ENCODE measurements around the gene ELFN1. TPM values are rescaled to one million over a fixed set of nuclear protein-coding genes. Genes with fewer than 3 reads are reported as not detected.

Gene ELFN1
- polyA plus RNA-seq, 4 donors = 0.80 to 2.0 TPM; not detected in 2

DNA sequence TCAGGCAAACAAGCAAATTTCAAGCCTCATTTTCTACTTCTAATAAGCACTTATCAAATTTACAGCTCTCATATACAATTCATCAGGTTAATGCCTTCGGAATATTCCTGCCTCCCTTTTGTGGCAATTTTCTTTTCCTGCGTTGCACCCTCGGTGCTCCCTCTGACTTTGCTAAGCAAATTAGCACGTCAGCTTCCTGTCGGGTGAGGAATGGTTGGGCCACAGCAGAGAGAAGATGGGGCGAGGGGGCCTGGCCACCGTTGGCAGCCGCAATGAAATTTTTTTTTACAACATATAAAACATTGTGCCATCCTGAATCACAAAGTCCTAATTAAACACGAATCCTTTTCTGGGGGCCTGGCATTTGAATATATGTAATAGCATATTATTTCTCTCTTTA is 28.1 kb downstream of the ELFN1 start:
- DNase-seq = no peak

DNA sequence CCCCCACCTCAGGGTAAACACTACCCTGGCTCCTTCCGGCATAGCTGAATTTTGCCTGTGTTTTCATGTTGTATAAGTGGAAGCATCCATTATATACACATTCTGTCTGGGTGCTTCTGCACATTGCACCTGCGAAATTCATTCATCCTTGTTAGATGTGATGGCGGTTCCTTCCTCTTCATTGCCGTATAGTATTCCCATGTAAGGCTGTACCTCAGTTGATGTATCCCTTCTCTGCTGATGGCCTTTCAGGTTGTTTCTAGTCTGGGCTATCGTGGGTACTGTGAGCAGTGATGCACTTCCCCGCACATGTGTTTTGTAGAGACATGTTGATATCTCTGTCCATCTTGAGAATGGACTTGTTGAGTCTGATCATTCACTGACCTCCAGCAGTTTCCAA is 28.9 kb downstream of the ELFN1 start:
- H3K27me3 ChIP-seq (ENCODE audit: control insufficient read depth in 3 of 3, insufficient read depth in 3 of 3, low read length in 3 of 3) = peaks cover 0 to 3% (median 0%) of the 10 kb centered on the region in 3 donors
- H3K36me3 ChIP-seq (ENCODE audit: control insufficient read depth in 3 of 3, insufficient read depth in 2 of 3, low read depth in 1 of 3, low read length in 3 of 3) = no peaks in the 10 kb centered on the region
- H3K4me3 ChIP-seq (ENCODE audit: low read depth in 1 of 3, low read length in 3 of 3) = no peak overlapping the region
- no peak for DNase-seq
- no peak overlapping the region for H3K27ac ChIP-seq (ENCODE audit: low read depth in 1 of 3, low read length in 2 of 3)
- WGBS, 3 donors = 86 to 95% (median 91%) methylated on average over 6 of the region's 6 CpGs
- H3K9me3 ChIP-seq (ENCODE audit: control insufficient read depth in 2 of 2, insufficient read depth in 1 of 2, low read depth in 1 of 2, low read length in 1 of 2) = peaks cover 0 to 4% of the 10 kb centered on the region in 2 donors
- FAIRE-seq = no peak
- peaks cover 0 to 3% (median 0%) of the 10 kb centered on the region in 3 donors for H3K4me1 ChIP-seq (ENCODE audit: control insufficient read depth in 3 of 3, insufficient read depth in 2 of 3, low read depth in 1 of 3, low read length in 2 of 3)

More for the DNA sequence above, 28.1 kb downstream of the ELFN1 start:
- Histone ChIP-seq H3K36me3 (ENCODE audit: control insufficient read depth in 3 of 3, insufficient read depth in 2 of 3, low read depth in 1 of 3, low read length in 3 of 3) (no peaks in the 10 kb centered on the region), H3K27ac (ENCODE audit: low read depth in 1 of 3, low read length in 2 of 3) (no peak overlapping the region), H3K27me3 (ENCODE audit: control insufficient read depth in 3 of 3, insufficient read depth in 3 of 3, low read length in 3 of 3) (peaks cover 0 to 4% (median 0%) of the 10 kb centered on the region in 3 donors), H3K4me3 (ENCODE audit: low read depth in 1 of 3, low read length in 3 of 3) (no peak overlapping the region), H3K9me3 (ENCODE audit: control insufficient read depth in 2 of 2, insufficient read depth in 1 of 2, low read depth in 1 of 2, low read length in 1 of 2) (peaks cover 0 to 4% of the 10 kb centered on the region in 2 donors), H3K4me1 (ENCODE audit: control insufficient read depth in 3 of 3, insufficient read depth in 2 of 3, low read depth in 1 of 3, low read length in 2 of 3) (peaks cover 0 to 3% (median 0%) of the 10 kb centered on the region in 3 donors)
- FAIRE-seq = no peak
- 54 to 69% (median 57%) methylated on average over 9 of the region's 9 CpGs for WGBS, 3 donors

DNA sequence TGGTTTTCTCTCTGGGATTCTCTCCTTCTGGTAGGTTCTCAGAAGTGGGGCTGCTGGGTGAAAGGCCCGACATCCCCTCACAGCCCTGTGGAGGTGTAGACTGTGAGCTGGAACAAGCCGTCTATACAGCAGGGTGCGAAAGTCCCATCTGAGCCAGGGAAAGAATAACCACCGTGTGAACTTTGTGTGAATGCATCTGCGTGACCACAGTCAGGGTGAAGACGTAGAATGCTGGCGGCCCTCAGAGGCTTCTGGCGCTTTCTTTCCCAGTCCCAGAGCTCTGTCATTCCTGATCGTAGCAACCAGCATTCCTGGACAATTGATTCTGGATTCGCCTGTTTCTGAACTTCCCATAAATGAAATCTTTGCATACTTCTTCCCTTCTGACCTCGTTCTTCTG is 30.0 kb downstream of the ELFN1 start:
- 83 to 90% (median 89%) methylated on average over 11 of the region's 11 CpGs for WGBS, 3 donors
- no peaks in the 10 kb centered on the region for H3K4me1 ChIP-seq (ENCODE audit: control insufficient read depth in 3 of 3, insufficient read depth in 2 of 3, low read depth in 1 of 3, low read length in 2 of 3)
- FAIRE-seq (no peak), DNase-seq (no peak)
- H3K27me3 ChIP-seq (ENCODE audit: control insufficient read depth in 3 of 3, insufficient read depth in 3 of 3, low read length in 3 of 3) = peaks cover 0 to 3% (median 0%) of the 10 kb centered on the region in 3 donors
- H3K9me3 ChIP-seq (ENCODE audit: control insufficient read depth in 2 of 2, insufficient read depth in 1 of 2, low read depth in 1 of 2, low read length in 1 of 2) = peaks cover 0 to 4% of the 10 kb centered on the region in 2 donors
- H3K36me3 ChIP-seq (ENCODE audit: control insufficient read depth in 3 of 3, insufficient read depth in 2 of 3, low read depth in 1 of 3, low read length in 3 of 3) = no peaks in the 10 kb centered on the region
- H3K27ac ChIP-seq (ENCODE audit: low read depth in 1 of 3, low read length in 2 of 3) = no peak overlapping the region
- no peak overlapping the region for H3K4me3 ChIP-seq (ENCODE audit: low read depth in 1 of 3, low read length in 3 of 3)

DNA sequence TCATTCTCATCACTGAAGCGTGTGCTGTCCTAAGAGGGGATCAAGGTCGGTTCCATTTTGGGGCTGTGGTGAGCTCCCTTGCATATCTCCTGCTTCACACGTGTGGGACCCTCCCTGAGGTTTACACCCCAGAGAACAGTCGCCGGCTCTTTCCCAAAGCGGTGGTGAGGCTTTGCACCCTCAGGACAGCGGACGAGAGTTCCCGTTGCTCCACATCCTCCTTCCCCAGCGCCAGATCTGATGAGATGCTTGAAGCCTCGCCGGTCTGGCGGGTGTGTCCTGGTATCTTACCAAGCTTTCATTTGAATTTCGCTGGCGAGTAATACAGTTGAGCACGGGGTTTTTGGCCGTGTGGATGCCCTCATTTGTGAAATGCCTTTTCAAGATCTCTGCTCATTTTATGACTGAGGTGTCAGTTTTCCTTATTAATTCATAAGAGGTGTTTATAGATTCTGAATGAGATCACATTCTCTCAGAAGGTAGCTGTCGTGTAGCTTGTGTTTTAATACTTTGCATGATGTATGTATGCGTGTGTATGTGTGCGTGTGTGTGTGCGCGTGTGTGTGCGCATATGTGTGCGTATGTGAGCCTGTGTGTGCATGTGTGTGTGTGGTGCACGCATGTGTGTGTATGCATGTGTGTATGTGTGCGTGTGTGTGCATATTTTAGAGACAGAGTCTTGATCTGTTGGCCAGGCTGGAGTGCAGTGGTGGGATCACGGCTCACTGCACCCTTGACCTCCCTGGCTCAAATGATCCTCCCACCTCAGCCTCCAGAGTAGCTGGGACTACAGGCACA is 30.7 kb downstream of the ELFN1 start:
- Histone ChIP-seq H3K36me3 (ENCODE audit: control insufficient read depth in 3 of 3, insufficient read depth in 2 of 3, low read depth in 1 of 3, low read length in 3 of 3) (no peaks in the 10 kb centered on the region), H3K4me1 (ENCODE audit: control insufficient read depth in 3 of 3, insufficient read depth in 2 of 3, low read depth in 1 of 3, low read length in 2 of 3) (no peaks in the 10 kb centered on the region), H3K9me3 (ENCODE audit: control insufficient read depth in 2 of 2, insufficient read depth in 1 of 2, low read depth in 1 of 2, low read length in 1 of 2) (peaks cover 0 to 4% of the 10 kb centered on the region in 2 donors), H3K4me3 (ENCODE audit: low read depth in 1 of 3, low read length in 3 of 3) (no peak overlapping the region), H3K27ac (ENCODE audit: low read depth in 1 of 3, low read length in 2 of 3) (no peak overlapping the region), H3K27me3 (ENCODE audit: control insufficient read depth in 3 of 3, insufficient read depth in 3 of 3, low read length in 3 of 3) (peaks cover 0 to 3% (median 0%) of the 10 kb centered on the region in 3 donors)
- WGBS, 3 donors = 86 to 90% (median 90%) methylated on average over 27 of the region's 27 CpGs
- no peak for FAIRE-seq
- DNase-seq = no peak

DNA sequence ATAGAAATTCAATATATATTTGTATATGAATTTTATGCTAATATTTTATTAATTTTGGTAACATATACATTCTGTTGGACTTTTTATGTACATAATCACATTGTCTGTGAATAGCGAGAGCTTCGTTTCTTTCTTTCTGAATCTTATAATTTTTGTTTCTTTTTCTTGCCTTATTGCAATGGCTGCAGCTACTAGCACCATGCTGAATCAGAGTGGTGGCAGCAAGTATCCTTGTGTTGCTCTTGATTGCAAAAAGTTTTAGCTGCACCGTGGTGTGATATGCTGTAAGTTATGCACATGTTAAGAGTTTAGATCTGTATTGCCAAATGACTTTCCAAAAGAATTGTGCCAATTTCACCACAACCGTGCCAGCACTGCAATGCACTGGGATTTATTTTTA is 32.6 kb downstream of the ELFN1 start:
- WGBS, 3 donors = 93 to 97% (median 94%) methylated on average over 4 of the region's 4 CpGs
- Histone ChIP-seq H3K27ac (ENCODE audit: low read depth in 1 of 3, low read length in 2 of 3) (no peak overlapping the region), H3K9me3 (ENCODE audit: control insufficient read depth in 2 of 2, insufficient read depth in 1 of 2, low read depth in 1 of 2, low read length in 1 of 2) (peaks cover 0 to 4% of the 10 kb centered on the region in 2 donors), H3K4me3 (ENCODE audit: low read depth in 1 of 3, low read length in 3 of 3) (no peak overlapping the region), H3K27me3 (ENCODE audit: control insufficient read depth in 3 of 3, insufficient read depth in 3 of 3, low read length in 3 of 3) (peaks cover 0 to 3% (median 0%) of the 10 kb centered on the region in 3 donors), H3K36me3 (ENCODE audit: control insufficient read depth in 3 of 3, insufficient read depth in 2 of 3, low read depth in 1 of 3, low read length in 3 of 3) (no peaks in the 10 kb centered on the region), H3K4me1 (ENCODE audit: control insufficient read depth in 3 of 3, insufficient read depth in 2 of 3, low read depth in 1 of 3, low read length in 2 of 3) (no peaks in the 10 kb centered on the region)
- FAIRE-seq (no peak), DNase-seq (no peak)

DNA sequence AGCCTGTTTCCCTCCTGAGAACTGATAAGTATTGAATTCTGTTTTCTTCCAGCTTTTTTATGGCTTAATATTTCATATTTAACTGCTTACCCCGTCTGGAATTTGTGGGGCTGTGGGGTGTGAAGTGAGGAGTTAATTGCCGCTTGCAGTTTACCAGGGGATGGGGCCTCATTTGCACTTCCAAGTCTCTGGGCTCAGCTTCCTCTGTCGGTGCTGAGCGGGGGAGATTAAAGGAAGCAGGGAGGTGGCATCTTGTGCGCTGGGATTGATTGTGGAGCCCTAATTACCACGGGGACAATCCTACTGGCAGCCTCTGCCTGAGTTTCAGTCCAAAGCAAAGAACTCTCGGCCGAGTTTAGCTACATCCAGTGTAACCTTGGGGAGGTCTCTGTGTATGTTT is 33.4 kb downstream of the ELFN1 start:
- Histone ChIP-seq H3K4me3 (ENCODE audit: low read depth in 1 of 3, low read length in 3 of 3) (no peak overlapping the region), H3K36me3 (ENCODE audit: control insufficient read depth in 3 of 3, insufficient read depth in 2 of 3, low read depth in 1 of 3, low read length in 3 of 3) (no peaks in the 10 kb centered on the region), H3K27ac (ENCODE audit: low read depth in 1 of 3, low read length in 2 of 3) (no peak overlapping the region), H3K27me3 (ENCODE audit: control insufficient read depth in 3 of 3, insufficient read depth in 3 of 3, low read length in 3 of 3) (peaks cover 0 to 3% (median 0%) of the 10 kb centered on the region in 3 donors), H3K4me1 (ENCODE audit: control insufficient read depth in 3 of 3, insufficient read depth in 2 of 3, low read depth in 1 of 3, low read length in 2 of 3) (no peaks in the 10 kb centered on the region), H3K9me3 (ENCODE audit: control insufficient read depth in 2 of 2, insufficient read depth in 1 of 2, low read depth in 1 of 2, low read length in 1 of 2) (peaks cover 0 to 4% of the 10 kb centered on the region in 2 donors)
- DNase-seq (no peak), FAIRE-seq (no peak)
- WGBS, 3 donors = 27 to 41% (median 35%) methylated on average over 8 of the region's 8 CpGs

DNA sequence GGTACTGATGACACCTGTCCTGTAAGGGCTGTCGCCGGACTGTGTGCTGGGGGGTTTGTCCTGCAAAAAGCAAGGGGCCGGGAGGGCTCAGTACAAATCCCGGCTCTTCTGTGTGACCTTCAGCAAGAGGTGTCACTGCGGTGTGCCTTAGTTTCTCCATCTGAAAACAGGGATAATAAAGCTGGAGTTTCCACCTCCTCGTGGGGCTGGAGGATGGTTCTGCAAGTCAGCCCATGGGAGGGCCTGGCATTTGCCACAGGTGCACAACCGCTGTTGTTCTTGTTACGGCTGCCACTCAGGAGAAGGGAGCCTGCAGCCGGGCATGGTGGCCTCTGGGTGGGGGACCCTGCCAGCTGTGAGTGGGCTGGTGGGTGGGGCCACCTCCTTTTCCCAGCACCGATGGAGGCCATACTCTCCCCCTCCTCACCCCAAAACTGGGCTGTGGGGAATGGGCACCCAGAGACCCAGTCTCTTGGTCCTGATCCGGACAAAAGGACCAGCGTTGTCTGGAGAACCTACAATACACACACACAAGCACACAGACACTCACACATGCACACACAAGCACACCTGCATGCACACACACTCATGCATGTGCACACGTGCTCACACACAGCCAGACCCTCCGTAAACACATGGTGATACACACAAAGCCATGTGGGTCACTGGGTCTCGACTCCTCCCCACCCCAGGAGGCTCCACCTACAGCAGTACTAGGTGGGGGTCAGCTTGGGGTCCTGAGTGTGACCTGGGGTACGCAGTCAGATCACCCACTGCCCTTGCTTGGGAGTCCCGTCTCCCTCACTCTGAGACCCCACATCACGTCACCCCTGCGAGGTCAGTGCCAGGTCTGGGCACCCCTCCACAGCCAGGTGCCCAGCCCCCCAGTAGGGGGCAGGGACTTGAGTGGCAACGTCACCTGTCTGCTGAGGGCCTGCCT is 34.1 kb downstream of the ELFN1 start:
- no peak overlapping the region for H3K4me3 ChIP-seq (ENCODE audit: low read depth in 1 of 3, low read length in 3 of 3)
- 81 to 82% (median 81%) methylated on average over 20 of the region's 20 CpGs for WGBS, 3 donors
- peaks cover 0 to 3% (median 0%) of the 10 kb centered on the region in 3 donors for H3K27me3 ChIP-seq (ENCODE audit: control insufficient read depth in 3 of 3, insufficient read depth in 3 of 3, low read length in 3 of 3)
- H3K4me1 ChIP-seq (ENCODE audit: control insufficient read depth in 3 of 3, insufficient read depth in 2 of 3, low read depth in 1 of 3, low read length in 2 of 3) = no peaks in the 10 kb centered on the region
- H3K9me3 ChIP-seq (ENCODE audit: control insufficient read depth in 2 of 2, insufficient read depth in 1 of 2, low read depth in 1 of 2, low read length in 1 of 2) = peaks cover 0 to 7% of the 10 kb centered on the region in 2 donors
- no peak overlapping the region for H3K27ac ChIP-seq (ENCODE audit: low read depth in 1 of 3, low read length in 2 of 3)
- no peaks in the 10 kb centered on the region for H3K36me3 ChIP-seq (ENCODE audit: control insufficient read depth in 3 of 3, insufficient read depth in 2 of 3, low read depth in 1 of 3, low read length in 3 of 3)
- DNase-seq (no peak), FAIRE-seq (no peak)
